GM21723 (cell line): ENCODE results near the gene DOK5.
"Not testable (repeated sequence)": the region's sequence is repeated elsewhere in the genome, so short reads cannot be mapped to it uniquely, and the experiment has no call there.

Experiments
- ATAC-seq: cut with Tn5 transposase; IDR thresholded peaks from one replicate; pipeline ENCODE4 v1.9.1; 2021; ENCODE audit warnings: mild to moderate bottlenecking, moderate library complexity; ENCODE audit not compliant: unreplicated experiment

DOK5 gene

GRCh38 chr20:54475334-54476168 is at the start of gene DOK5:
Gene DOK5 (plus strand): TSS chr20:54475593. CDS start chr20:54475947, 354 bp downstream.
- no peak for ATAC-seq

GRCh38 chr20:54429364-54429763 is 46.0 kb upstream of the DOK5 start:
- no peak for ATAC-seq

- no peak for ATAC-seq
Measured at GRCh38 chr20:54431156-54431944, 44.0 kb upstream of the DOK5 start.

GRCh38 chr20:54432966-54433365 is 42.4 kb upstream of the DOK5 start:
- no peak for ATAC-seq

GRCh38 chr20:54433636-54434035 is 41.8 kb upstream of the DOK5 start:
- no peak for ATAC-seq

- no peak for ATAC-seq
Measured at GRCh38 chr20:54434196-54434595, 41.2 kb upstream of the DOK5 start.

- ATAC-seq = no peak
Measured at GRCh38 chr20:54435015-54435414, 40.4 kb upstream of the DOK5 start.

GRCh38 chr20:54436410-54436809 is 39.0 kb upstream of the DOK5 start:
- not testable (repeated sequence) for ATAC-seq

GRCh38 chr20:54438166-54438565 is 37.2 kb upstream of the DOK5 start:
- ATAC-seq = no peak

GRCh38 chr20:54450207-54450606 is 25.2 kb upstream of the DOK5 start:
- no peak for ATAC-seq

GRCh38 chr20:54451171-54451570 is 24.2 kb upstream of the DOK5 start:
- no peak for ATAC-seq

- ATAC-seq = no peak
Measured at GRCh38 chr20:54452277-54452676, 23.1 kb upstream of the DOK5 start.

GRCh38 chr20:54454982-54455381 is 20.4 kb upstream of the DOK5 start:
- no peak for ATAC-seq

GRCh38 chr20:54456423-54456822 is 19.0 kb upstream of the DOK5 start:
- no peak for ATAC-seq

- no peak for ATAC-seq
Measured at GRCh38 chr20:54456961-54457360, 18.4 kb upstream of the DOK5 start.

- no peak for ATAC-seq
Measured at GRCh38 chr20:54458219-54458618, 17.2 kb upstream of the DOK5 start.

- ATAC-seq = no peak
Measured at GRCh38 chr20:54459279-54459678, 16.1 kb upstream of the DOK5 start.

- no peak for ATAC-seq
Measured at GRCh38 chr20:54464003-54464402, 11.4 kb upstream of the DOK5 start.

GRCh38 chr20:54466127-54466526 is 9.3 kb upstream of the DOK5 start:
- ATAC-seq = no peak

- ATAC-seq = no peak
Measured at GRCh38 chr20:54467622-54468021, 7.8 kb upstream of the DOK5 start.

- no peak for ATAC-seq
Measured at GRCh38 chr20:54468082-54468481, 7.3 kb upstream of the DOK5 start.

- no peak for ATAC-seq
Measured at GRCh38 chr20:54469293-54469692, 6.1 kb upstream of the DOK5 start.
